Measurements from ENCODE around the gene TRIO. TPM values are rescaled to one million over a fixed set of nuclear protein-coding genes. Genes with fewer than 3 reads are reported as not detected.

TRIO gene
- total RNA-seq, 2 experiments from 2014 or later = 4.1 to 6.5 TPM

DNA sequence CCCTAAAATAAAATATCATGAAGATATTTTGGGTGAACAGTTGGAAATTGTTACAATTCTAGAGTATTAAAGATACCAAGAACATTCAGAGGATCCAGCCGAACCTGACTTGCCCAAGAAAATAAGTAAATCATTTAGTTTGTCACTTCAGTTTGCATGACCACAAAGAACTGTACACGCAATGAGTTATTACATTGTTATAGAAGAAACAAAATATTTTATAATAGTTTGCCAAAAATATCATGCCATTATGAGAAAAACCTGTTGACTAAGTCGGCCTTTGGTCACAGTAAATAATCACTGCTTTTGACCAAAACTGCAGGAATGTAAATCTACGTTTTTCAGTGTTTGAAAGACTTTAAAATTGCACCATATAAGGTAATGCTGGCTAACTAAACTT is 27.9 kb downstream of the TRIO start:
- POLR2A ChIA-PET = no interaction called here

DNA sequence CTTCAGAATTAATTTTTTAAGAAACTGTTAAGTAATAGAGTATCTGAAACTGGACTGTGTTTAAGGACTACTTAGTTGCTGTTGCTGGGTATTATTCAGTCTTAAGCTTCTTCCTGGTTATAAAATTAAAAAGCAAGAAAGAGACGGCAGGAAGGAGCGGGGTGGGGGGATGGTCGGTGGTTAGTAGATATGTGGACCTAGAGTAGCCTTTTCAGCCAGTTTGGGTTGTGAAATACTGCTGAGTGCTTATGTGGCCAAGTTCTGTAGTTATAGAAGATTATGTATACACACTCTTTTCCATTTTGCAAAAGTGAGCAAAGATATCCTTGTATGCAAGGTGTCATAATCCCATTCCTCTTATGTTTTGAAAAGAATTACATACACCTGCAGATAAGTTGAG is 28.5 kb downstream of the TRIO start:
- peaks cover 23% of the 10 kb centered on the region for H3K27me3 Mint-ChIP-seq
- TF ChIP-seq, protein P1, sequence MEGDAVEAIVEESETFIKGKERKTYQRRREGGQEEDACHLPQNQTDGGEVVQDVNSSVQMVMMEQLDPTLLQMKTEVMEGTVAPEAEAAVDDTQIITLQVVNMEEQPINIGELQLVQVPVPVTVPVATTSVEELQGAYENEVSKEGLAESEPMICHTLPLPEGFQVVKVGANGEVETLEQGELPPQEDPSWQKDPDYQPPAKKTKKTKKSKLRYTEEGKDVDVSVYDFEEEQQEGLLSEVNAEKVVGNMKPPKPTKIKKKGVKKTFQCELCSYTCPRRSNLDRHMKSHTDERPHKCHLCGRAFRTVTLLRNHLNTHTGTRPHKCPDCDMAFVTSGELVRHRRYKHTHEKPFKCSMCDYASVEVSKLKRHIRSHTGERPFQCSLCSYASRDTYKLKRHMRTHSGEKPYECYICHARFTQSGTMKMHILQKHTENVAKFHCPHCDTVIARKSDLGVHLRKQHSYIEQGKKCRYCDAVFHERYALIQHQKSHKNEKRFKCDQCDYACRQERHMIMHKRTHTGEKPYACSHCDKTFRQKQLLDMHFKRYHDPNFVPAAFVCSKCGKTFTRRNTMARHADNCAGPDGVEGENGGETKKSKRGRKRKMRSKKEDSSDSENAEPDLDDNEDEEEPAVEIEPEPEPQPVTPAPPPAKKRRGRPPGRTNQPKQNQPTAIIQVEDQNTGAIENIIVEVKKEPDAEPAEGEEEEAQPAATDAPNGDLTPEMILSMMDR (IDR thresholded peaks at IDR 0.05) = no peak
- DNase-seq (no peak), ATAC-seq (ENCODE audit: poor library complexity) (no peak)
- H3K27ac Mint-ChIP-seq = no peak overlapping the region
- Histone ChIP-seq H3K27me3 (ENCODE audit: control insufficient read depth in 1 of 2, insufficient read depth in 2 of 2, low read length in 2 of 2) (no peaks in the 10 kb centered on the region), H3K4me3 (ENCODE audit: low read length) (no peak overlapping the region), H3K27ac (ENCODE audit: low read depth in 1 of 2, low read length in 2 of 2) (no peak overlapping the region), H3K36me3 (ENCODE audit: insufficient read depth, low read length) (no peaks in the 10 kb centered on the region), H3K4me1 (ENCODE audit: insufficient read depth, low read length) (peaks cover 2% of the 10 kb centered on the region), H3K9me3 (ENCODE audit: control insufficient read depth in 1 of 2, insufficient read depth in 1 of 2, low read length in 2 of 2) (no peaks in the 10 kb centered on the region)
- ChIA-PET POLR2A (no interaction called here), CTCF (no interaction called here)
- no peak overlapping the region for H3K4me3 Mint-ChIP-seq
- intact Hi-C loops (cut with DNase I, micrococcal nuclease) = no loop called here
- H3K9me3 Mint-ChIP-seq = no peaks in the 10 kb centered on the region
- H3K4me1 Mint-ChIP-seq (ENCODE audit: low read depth) = peaks cover 24% of the 10 kb centered on the region
- no peaks in the 10 kb centered on the region for H3K36me3 Mint-ChIP-seq (ENCODE audit: low read depth)

More for the DNA sequence above, 27.9 kb downstream of the TRIO start:
- TF ChIP-seq, protein P1 (IDR thresholded peaks at IDR 0.05) = no peak
- ATAC-seq (ENCODE audit: poor library complexity) (no peak), DNase-seq (no peak)
- Histone ChIP-seq H3K27me3 (ENCODE audit: control insufficient read depth in 1 of 2, insufficient read depth in 2 of 2, low read length in 2 of 2) (no peaks in the 10 kb centered on the region), H3K27ac (ENCODE audit: low read depth in 1 of 2, low read length in 2 of 2) (no peak overlapping the region), H3K36me3 (ENCODE audit: insufficient read depth, low read length) (no peaks in the 10 kb centered on the region), H3K9me3 (ENCODE audit: control insufficient read depth in 1 of 2, insufficient read depth in 1 of 2, low read length in 2 of 2) (no peaks in the 10 kb centered on the region), H3K4me1 (ENCODE audit: insufficient read depth, low read length) (peaks cover 2% of the 10 kb centered on the region), H3K4me3 (ENCODE audit: low read length) (no peak overlapping the region)
- H3K27ac Mint-ChIP-seq = no peak overlapping the region
- H3K27me3 Mint-ChIP-seq = peaks cover 23% of the 10 kb centered on the region
- H3K4me1 Mint-ChIP-seq (ENCODE audit: low read depth) = peaks cover 24% of the 10 kb centered on the region
- no peak overlapping the region for H3K4me3 Mint-ChIP-seq
- CTCF ChIA-PET = no interaction called here
- intact Hi-C loops (cut with DNase I, micrococcal nuclease) = no loop called here
- H3K9me3 Mint-ChIP-seq = no peaks in the 10 kb centered on the region
- H3K36me3 Mint-ChIP-seq (ENCODE audit: low read depth) = no peaks in the 10 kb centered on the region

DNA sequence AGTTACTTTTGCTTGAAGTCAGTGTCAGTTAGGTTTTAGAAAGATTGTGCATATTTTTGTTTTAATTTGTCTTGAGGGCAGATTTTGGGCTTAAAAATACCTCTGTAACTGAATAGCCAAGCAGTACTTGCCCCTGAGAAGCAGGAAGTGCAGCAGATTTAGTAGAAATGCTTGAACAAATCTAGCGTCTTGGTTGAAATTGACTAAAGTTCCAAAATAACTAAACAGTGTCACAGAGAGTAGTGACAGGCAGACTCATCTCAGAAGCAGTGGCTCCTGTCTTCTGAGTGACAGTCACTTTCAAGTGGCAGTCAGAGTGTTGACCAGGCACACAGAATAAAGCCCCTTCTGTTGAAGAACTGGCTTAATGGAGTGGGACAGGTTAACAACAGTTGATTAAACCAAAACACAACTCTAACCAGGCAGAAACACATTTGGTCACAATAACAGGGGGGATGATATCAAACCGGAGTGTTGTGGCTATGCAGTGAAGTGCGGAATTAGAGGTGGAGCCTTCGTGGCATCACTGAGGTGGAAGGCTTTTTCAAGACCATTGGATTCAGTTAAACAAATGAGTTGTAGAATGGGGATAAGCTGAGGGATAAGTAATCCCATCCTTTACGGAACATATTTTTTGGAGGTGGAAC is 29.1 kb downstream of the TRIO start:
- Mint-ChIP-seq H3K9me3 (no peaks in the 10 kb centered on the region), H3K27me3 (peaks cover 23% of the 10 kb centered on the region), H3K27ac (no peak overlapping the region), H3K4me1 (ENCODE audit: low read depth) (peaks cover 24% of the 10 kb centered on the region), H3K4me3 (no peak overlapping the region), H3K36me3 (ENCODE audit: low read depth) (no peaks in the 10 kb centered on the region)
- DNase-seq = no peak
- ChIA-PET CTCF (no interaction called here), POLR2A (no interaction called here)
- no peaks in the 10 kb centered on the region for H3K9me3 ChIP-seq (ENCODE audit: control insufficient read depth in 1 of 2, insufficient read depth in 1 of 2, low read length in 2 of 2)
- H3K4me1 ChIP-seq (ENCODE audit: insufficient read depth, low read length) = peaks cover 2% of the 10 kb centered on the region
- intact Hi-C loops (cut with DNase I, micrococcal nuclease) = no loop called here
- H3K4me3 ChIP-seq (ENCODE audit: low read length) = no peak overlapping the region
- no peak overlapping the region for H3K27ac ChIP-seq (ENCODE audit: low read depth in 1 of 2, low read length in 2 of 2)
- H3K36me3 ChIP-seq (ENCODE audit: insufficient read depth, low read length) = no peaks in the 10 kb centered on the region
- TF ChIP-seq, protein P1 (IDR thresholded peaks at IDR 0.05) = no peak
- H3K27me3 ChIP-seq (ENCODE audit: control insufficient read depth in 1 of 2, insufficient read depth in 2 of 2, low read length in 2 of 2) = no peaks in the 10 kb centered on the region
- ATAC-seq (ENCODE audit: poor library complexity) = no peak
